ENCODE measurements around the gene HPCA. TPM values are rescaled to one million over a fixed set of nuclear protein-coding genes. Genes with fewer than 3 reads are reported as not detected.

The HPCA gene
- total RNA-seq, 1 donor from 2014 or later, result not detected

DNA sequence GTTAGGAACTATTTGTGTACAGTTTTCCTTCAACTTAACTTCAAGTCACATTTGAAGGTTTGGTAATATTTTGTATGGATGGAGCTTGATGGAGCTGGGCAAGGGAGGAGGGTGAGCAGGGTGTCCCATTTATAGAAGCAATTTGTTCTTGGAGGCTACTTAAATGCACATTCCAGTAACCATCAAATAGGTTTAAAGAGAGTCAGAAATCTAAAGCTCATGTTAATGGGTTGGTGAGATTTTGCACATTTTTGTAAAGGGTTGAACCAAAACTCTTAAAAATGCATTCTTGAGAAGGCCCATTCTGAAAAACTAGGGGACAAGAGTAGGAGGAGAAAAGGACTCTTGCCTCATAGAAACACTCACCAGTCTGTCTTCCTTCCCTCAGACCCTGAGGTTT lies 25.7 kb upstream of the HPCA start:
- TF ChIP-seq, protein P1, sequence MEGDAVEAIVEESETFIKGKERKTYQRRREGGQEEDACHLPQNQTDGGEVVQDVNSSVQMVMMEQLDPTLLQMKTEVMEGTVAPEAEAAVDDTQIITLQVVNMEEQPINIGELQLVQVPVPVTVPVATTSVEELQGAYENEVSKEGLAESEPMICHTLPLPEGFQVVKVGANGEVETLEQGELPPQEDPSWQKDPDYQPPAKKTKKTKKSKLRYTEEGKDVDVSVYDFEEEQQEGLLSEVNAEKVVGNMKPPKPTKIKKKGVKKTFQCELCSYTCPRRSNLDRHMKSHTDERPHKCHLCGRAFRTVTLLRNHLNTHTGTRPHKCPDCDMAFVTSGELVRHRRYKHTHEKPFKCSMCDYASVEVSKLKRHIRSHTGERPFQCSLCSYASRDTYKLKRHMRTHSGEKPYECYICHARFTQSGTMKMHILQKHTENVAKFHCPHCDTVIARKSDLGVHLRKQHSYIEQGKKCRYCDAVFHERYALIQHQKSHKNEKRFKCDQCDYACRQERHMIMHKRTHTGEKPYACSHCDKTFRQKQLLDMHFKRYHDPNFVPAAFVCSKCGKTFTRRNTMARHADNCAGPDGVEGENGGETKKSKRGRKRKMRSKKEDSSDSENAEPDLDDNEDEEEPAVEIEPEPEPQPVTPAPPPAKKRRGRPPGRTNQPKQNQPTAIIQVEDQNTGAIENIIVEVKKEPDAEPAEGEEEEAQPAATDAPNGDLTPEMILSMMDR (conservative IDR thresholded peaks at IDR 0.05; ENCODE audit: low read depth, low read length), result no peak
- no peak for DNase-seq (ENCODE audit: low read depth)
- H3K4me3 ChIP-seq (ENCODE audit: low read depth, low read length), result no peak overlapping the region

DNA sequence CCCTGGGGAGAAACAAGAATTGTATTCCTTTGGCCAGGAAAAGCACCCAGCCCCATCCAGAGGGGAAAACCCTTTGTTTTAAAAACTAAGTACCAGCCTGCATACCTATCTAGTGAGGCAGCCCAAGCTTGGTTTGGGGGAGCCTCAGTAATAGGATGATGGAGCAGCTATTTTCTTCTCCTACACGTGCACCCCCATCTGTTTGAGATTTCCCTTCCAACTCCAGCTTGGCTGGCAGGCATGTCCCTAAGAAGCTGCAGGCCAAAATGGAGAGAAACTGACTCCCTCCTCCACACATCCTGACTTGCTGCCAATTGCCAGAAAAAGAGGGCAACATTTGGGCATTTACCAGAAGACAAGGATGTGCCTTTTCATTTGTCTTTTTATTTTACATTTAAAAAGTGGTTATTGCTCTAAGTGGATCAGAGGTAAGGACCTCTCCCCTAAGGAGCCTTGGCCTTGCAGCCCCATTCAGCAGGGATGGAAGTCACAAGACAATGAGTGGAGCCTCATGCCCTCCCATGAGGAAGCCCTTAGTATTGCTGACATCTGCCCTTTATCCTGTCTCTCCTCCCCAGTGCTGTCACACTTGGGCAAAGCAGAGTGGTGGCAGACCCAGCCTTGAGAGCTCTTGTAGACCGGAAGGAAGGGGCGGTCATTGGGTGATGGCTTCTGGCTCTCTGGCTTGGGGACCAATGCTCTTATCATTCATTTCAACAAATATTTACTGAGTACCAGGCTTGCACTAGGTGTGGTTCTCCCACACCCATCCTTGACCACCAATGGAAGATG lies 24.2 kb upstream of the HPCA start:
- H3K4me3 ChIP-seq (ENCODE audit: low read depth, low read length), result no peak overlapping the region
- TF ChIP-seq, protein P1 (conservative IDR thresholded peaks at IDR 0.05; ENCODE audit: low read depth, low read length), result no peak
- no peak for DNase-seq (ENCODE audit: low read depth)

DNA sequence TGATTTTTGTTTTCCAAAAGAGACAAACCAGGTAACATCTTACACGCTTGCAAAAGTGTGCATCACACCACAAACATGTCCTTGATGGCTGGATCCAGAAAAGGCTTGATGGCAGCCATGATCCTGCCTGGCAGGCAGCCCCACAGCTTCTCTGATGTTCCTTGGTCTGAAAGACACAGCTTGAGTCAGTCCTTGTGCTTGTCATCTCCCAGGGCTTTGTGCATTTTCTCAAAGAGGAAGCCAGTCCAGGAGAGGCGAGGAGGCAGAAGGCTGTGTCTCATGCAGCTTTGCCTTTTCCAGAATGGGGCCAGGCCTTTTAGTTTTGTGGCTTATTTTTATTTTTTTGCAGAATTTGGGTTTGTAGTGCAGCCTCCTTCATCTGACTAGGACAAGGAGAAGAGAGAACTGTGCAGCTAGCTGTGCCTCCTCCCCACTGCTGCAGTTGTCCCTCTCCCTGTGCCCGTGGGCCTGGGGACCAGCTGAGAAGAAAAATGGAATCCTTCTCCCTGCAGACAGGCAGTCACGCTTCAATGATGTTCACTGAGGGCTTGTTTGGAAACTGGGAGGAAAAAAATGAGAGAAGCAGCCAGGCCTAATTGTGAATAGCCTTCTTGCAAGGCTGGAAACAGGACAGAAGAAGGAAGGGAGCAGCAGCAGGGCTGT lies 22.9 kb upstream of the HPCA start:
- TF ChIP-seq, protein P1 (conservative IDR thresholded peaks at IDR 0.05; ENCODE audit: low read depth, low read length), result no peak
- DNase-seq (ENCODE audit: low read depth), result no peak

DNA sequence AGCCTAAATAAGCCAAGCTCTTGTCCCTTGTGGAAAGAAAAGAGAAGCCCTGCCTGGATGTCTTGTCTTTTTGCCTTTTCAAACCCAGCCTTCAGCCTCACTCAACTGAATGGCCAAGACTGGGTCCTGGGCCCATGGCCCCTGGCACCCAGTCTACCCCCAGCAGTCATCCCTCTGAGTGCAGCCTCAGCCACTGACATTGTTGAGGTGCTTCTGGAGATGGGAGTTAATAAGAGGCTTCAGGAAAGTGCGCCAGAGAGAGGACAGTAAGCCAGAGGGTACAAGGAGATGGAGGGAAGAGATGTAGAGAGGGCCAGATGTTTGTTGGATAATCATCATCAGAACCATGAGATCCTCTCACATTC lies 22.4 kb upstream of the HPCA start:
- DNase-seq (ENCODE audit: low read depth), result no peak
- TF ChIP-seq, protein P1 (conservative IDR thresholded peaks at IDR 0.05; ENCODE audit: low read depth, low read length), result no peak
- no peak overlapping the region for H3K4me3 ChIP-seq (ENCODE audit: low read depth, low read length)

More for the DNA sequence above, 22.9 kb upstream of the HPCA start:
- H3K4me3 ChIP-seq (ENCODE audit: low read depth, low read length), result no peak overlapping the region

DNA sequence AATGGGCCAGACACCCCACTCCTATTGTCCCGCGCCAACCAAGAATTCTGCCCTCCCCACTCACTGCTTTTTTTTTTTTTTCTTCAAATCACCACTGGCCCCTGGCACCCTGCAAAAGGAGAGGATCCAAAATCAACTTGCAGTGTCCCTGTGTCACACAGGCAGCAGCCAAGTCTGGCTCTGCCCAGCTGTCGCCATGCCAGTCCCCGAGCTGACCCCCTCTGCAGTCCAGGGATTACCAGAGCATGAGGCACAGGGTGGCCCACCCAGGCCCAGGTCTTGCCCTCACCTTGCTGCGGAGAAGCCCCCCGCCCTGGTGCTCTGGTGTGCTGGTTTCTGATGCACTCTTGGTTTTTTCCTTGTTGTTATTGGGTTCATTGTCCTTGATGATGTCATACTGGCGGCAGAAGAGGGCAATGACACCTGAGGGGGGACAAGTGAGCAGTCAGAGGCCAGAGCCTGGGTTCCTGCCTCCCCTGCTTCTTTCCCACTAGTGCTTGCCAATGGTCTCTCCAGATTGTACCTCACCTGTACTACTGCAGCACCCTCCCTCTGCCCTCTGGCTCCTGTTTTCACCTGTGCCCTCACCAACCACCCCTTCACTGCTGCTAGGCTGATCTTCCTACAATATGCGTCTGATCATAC lies 21.8 kb upstream of the HPCA start:
- TF ChIP-seq, protein P1 (conservative IDR thresholded peaks at IDR 0.05; ENCODE audit: low read depth, low read length), result no peak
- H3K4me3 ChIP-seq (ENCODE audit: low read depth, low read length), result no peak overlapping the region
- no peak for DNase-seq (ENCODE audit: low read depth)

DNA sequence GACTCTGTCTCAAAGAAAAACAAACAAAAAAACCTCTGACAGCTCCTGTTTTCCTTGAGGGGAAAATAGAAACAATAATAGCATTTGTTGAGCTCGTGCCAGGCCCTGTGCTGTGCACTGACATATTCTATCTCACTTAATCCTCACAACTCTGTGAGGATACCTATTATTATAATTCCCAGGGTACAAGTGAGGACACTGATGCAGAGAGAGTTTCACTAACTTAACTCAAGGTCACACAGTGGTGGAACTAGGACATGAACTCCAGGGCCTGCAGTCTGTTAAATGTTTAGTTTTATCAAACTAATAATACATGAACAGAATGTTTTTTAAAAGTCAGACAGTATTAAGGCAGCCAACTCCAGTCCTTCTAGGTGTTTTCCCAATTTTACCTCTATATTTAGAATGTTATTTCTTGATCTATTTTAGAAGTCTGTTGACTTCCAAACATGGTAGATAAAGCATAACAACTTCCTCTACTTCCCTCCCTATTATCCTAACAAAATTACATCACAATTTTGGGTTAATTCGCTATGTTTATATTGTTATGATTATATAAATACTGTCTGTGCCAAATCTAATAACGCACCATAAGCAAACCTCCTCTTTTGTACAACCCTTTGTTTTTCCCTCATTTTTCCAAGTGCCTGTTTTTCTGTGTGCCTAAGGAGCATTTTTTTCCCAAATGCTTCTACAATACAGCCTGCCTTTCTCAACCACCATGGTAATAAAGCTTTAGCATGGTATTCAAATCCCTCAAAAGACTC lies 20.5 kb upstream of the HPCA start:
- no peak for DNase-seq (ENCODE audit: low read depth)
- TF ChIP-seq, protein P1 (conservative IDR thresholded peaks at IDR 0.05; ENCODE audit: low read depth, low read length), result no peak
- no peak overlapping the region for H3K4me3 ChIP-seq (ENCODE audit: low read depth, low read length)

All from epithelial cell of proximal tubule (primary cell).